ENCODE data around the gene GABRB3.

GABRB3 gene

GRCh38 chr15:26630857-26631256 is 142.0 kb downstream of the GABRB3 start:
- in situ Hi-C loops (cut with MboI; ENCODE audit: low pct_unique_long_range_greater_than_20kb, low sequenced_read_pairs, unreplicated experiment), result no loop called here
- DNase-seq (ENCODE audit: low spot score), result no peak
- no peak for TF ChIP-seq CTCF (IDR thresholded peaks at IDR 0.05; ENCODE audit: extremely low read depth, insufficient read depth, missing control alignments)

GRCh38 chr15:26628879-26629529 is 143.9 kb downstream of the GABRB3 start:
- in situ Hi-C loops (cut with MboI; ENCODE audit: low pct_unique_long_range_greater_than_20kb, low sequenced_read_pairs, unreplicated experiment), result no loop called here
- DNase-seq (ENCODE audit: low spot score), result no peak
- no peak for TF ChIP-seq CTCF (IDR thresholded peaks at IDR 0.05; ENCODE audit: extremely low read depth, insufficient read depth, missing control alignments)

- no peak for DNase-seq (ENCODE audit: low spot score)
- no peak for TF ChIP-seq CTCF (IDR thresholded peaks at IDR 0.05; ENCODE audit: extremely low read depth, insufficient read depth, missing control alignments)
- in situ Hi-C loops (cut with MboI; ENCODE audit: low pct_unique_long_range_greater_than_20kb, low sequenced_read_pairs, unreplicated experiment), result no loop called here
Measured at GRCh38 chr15:26628071-26628470, 144.8 kb downstream of the GABRB3 start.

GRCh38 chr15:26624128-26624527 is 148.7 kb downstream of the GABRB3 start:
- in situ Hi-C loops (cut with MboI; ENCODE audit: low pct_unique_long_range_greater_than_20kb, low sequenced_read_pairs, unreplicated experiment), result no loop called here
- no peak for DNase-seq (ENCODE audit: low spot score)
- TF ChIP-seq CTCF (IDR thresholded peaks at IDR 0.05; ENCODE audit: extremely low read depth, insufficient read depth, missing control alignments), result no peak

- TF ChIP-seq CTCF (IDR thresholded peaks at IDR 0.05; ENCODE audit: extremely low read depth, insufficient read depth, missing control alignments), result no peak
- DNase-seq (ENCODE audit: low spot score), result no peak
- in situ Hi-C loops (cut with MboI; ENCODE audit: low pct_unique_long_range_greater_than_20kb, low sequenced_read_pairs, unreplicated experiment), result no loop called here
Measured at GRCh38 chr15:26623071-26623470, 149.8 kb downstream of the GABRB3 start.

GRCh38 chr15:26621816-26622215 is 151.1 kb downstream of the GABRB3 start:
- DNase-seq (ENCODE audit: low spot score), result no peak
- TF ChIP-seq CTCF (IDR thresholded peaks at IDR 0.05; ENCODE audit: extremely low read depth, insufficient read depth, missing control alignments), result no peak
- in situ Hi-C loops (cut with MboI; ENCODE audit: low pct_unique_long_range_greater_than_20kb, low sequenced_read_pairs, unreplicated experiment), result no loop called here
